K562 (cell line): ENCODE data around the gene GOLPH3L. TPM values are rescaled to one million over a fixed set of nuclear protein-coding genes. Genes with fewer than 3 reads are reported as not detected.
"Not testable (repeated sequence)": the region's sequence is repeated elsewhere in the genome, so short reads cannot be mapped to it uniquely, and the experiment has no call there.

Experiments used
- ATAC-seq: fragments of 200-7000 bp; cut with Tn5 transposase; 3 replicates; pipeline ENCODE4 v1.9.1; 2020; ENCODE audit warnings: moderate library complexity
- BruUV-seq: library from RNA; stranded (reverse); fragments of 400-500 nt; replicated peaks from 2 replicates; lab custom pipeline; 2021; lab: Mats Ljungman, UMichigan
- CTCF ChIA-PET: fragments of 300-600 bp; formaldehyde crosslinking; extraction: SDS; loops from one replicate; lab custom pipeline; 2021; ENCODE audit warnings: low intra/inter-chr PET ratio; lab: Yijun Ruan, JAX
- POLR2A ChIA-PET: fragments of 300-600, 350-650 bp; sonication (Branson Sonifier 250); formaldehyde crosslinking; extraction: SDS; loops from one replicate; lab custom pipeline; 2021; ENCODE audit warnings: antibody characterized with exemption, inconsistent platforms; lab: Yijun Ruan, JAX
- DNase-seq, 4 experiments: peaks; one replicate each; pipeline versions ENCODE4 v3.0.0 to v3.0.0-alpha.2; 2011 to 2018; ENCODE audit warnings: low spot score in 3 of 4, mixed read lengths in 3 of 4; ENCODE audit errors: extremely low read depth in 1 of 4
- FAIRE-seq: peaks from 2 replicates; lab custom pipeline; 2011; peaks lifted over from hg19 to GRCh38; lab: Jason Lieb, UNC
- H2AFZ ChIP-seq: 2 replicates; pipeline ENCODE4 v1.6.0; 2011; ENCODE audit warnings: low read depth, low read length, control low read depth, inconsistent platforms
- H3K27ac ChIP-seq: fragments of 200-600 bp; 3 replicates; pipeline ENCODE4 v1.8.0; 2011; ENCODE audit warnings: low read depth, mild to moderate bottlenecking, control low read depth, inconsistent platforms, low read length, moderate library complexity, mixed read lengths; ENCODE audit errors: extremely low read depth
- H3K27me3 ChIP-seq, 2 experiments: fragments of 300-600 bp in 1 of 2; 2 replicates in 1 of 2; 3 replicates in 1 of 2; pipeline versions ENCODE4 v1.6.0 to v1.8.0; 2011; ENCODE audit warnings: inconsistent platforms in 2 of 2, low read length in 2 of 2, mild to moderate bottlenecking in 1 of 2, mixed read lengths in 1 of 2, moderate library complexity in 1 of 2; ENCODE audit not compliant: control insufficient read depth in 2 of 2, insufficient read depth in 2 of 2
- H3K36me3 ChIP-seq: fragments of 300-600 bp; 3 replicates; pipeline ENCODE4 v1.8.0; 2011; ENCODE audit warnings: mild to moderate bottlenecking, low read length, inconsistent platforms; ENCODE audit not compliant: control insufficient read depth, insufficient read depth
- H3K4me1 ChIP-seq, 2 experiments: fragments of 200-600 bp in 1 of 2; replicated peaks in 1 of 2; 2 replicates in 1 of 2; 3 replicates in 1 of 2; pipeline versions ENCODE4 v1.5.1 to v1.8.0; 2011; ENCODE audit warnings: inconsistent platforms in 2 of 2, low read length in 2 of 2, mild to moderate bottlenecking in 1 of 2, mixed read lengths in 1 of 2, moderate library complexity in 1 of 2; ENCODE audit not compliant: control insufficient read depth in 2 of 2, insufficient read depth in 2 of 2
- H3K4me2 ChIP-seq: 2 replicates; pipeline ENCODE4 v1.6.1; 2011; ENCODE audit warnings: low read length, control low read depth, inconsistent platforms, mixed read lengths; ENCODE audit not compliant: insufficient read depth
- H3K4me3 ChIP-seq: fragments of 200-600 bp; sonication (generic), shearing (Covaris generic); 2 replicates; pipeline ENCODE4 v1.5.1; 2016; ENCODE audit warnings: control low read depth, inconsistent platforms
- H3K79me2 ChIP-seq: fragments of 200-600 bp; 3 replicates; pipeline ENCODE4 v1.8.0; 2011; ENCODE audit warnings: low read length, inconsistent platforms; ENCODE audit not compliant: control insufficient read depth, insufficient read depth
- H3K9ac ChIP-seq, 2 experiments: 2 replicates each; pipeline versions ENCODE4 v1.6.0 to v1.6.1; 2011; ENCODE audit warnings: low read depth in 2 of 2, low read length in 2 of 2, control low read depth in 1 of 2, inconsistent platforms in 1 of 2, mild to moderate bottlenecking in 1 of 2, mixed read lengths in 1 of 2; ENCODE audit not compliant: insufficient read depth in 1 of 2
- H3K9me1 ChIP-seq: one replicate; pipeline ENCODE4 v1.6.0; 2011; ENCODE audit warnings: inconsistent platforms, mild to moderate bottlenecking, low read length, moderate library complexity; ENCODE audit not compliant: control insufficient read depth, insufficient read depth
- H3K9me3 ChIP-seq: replicated peaks from 2 replicates; pipeline ENCODE4 v1.5.1; 2011; ENCODE audit warnings: low read depth, low read length, inconsistent platforms; ENCODE audit not compliant: control insufficient read depth, insufficient read depth
- H4K20me1 ChIP-seq: replicated peaks from 2 replicates; pipeline ENCODE4 v1.6.1; 2011; ENCODE audit warnings: low read length, inconsistent platforms, mixed read lengths; ENCODE audit not compliant: control insufficient read depth, insufficient read depth
- CEBPG ChIP-seq, 3 experiments: fragments of 200-800 bp in 1 of 3; sonication (Bioruptor generic) in 1 of 3; sonication (generic) in 1 of 3; formaldehyde crosslinking in 1 of 3; IDR thresholded peaks in 2 of 3; conservative IDR thresholded peaks in 1 of 3; 2 replicates each; pipeline versions ENCODE4 v1.6.1 to v1.8.0; 2016 to 2022; ENCODE audit warnings: missing compliant biosample characterization in 2 of 3, missing genetic modification characterization in 2 of 3, mild to moderate bottlenecking in 1 of 3, missing genetic modification reagents in 1 of 3
- ELF1 ChIP-seq: fragments of 200-800 bp; sonication (Bioruptor generic); IDR thresholded peaks from 2 replicates; pipeline ENCODE4 v1.6.1; 2016; ENCODE audit warnings: missing genetic modification characterization, missing compliant biosample characterization
- POLR2A ChIP-seq: fragments of 450-650 bp; conservative IDR thresholded peaks from 2 replicates; pipeline ENCODE4 v1.6.1; 2016
- POLR2AphosphoS5 ChIP-seq: IDR thresholded peaks from 2 replicates; pipeline ENCODE4 v1.6.1; 2011; ENCODE audit warnings: mild to moderate bottlenecking, low read depth, low read length, moderate library complexity; ENCODE audit not compliant: control insufficient read depth, insufficient read depth
- THRAP3 ChIP-seq: fragments of 450-650 bp; IDR thresholded peaks from 2 replicates; pipeline ENCODE4 v1.6.1; 2016; ENCODE audit warnings: mild to moderate bottlenecking, inconsistent platforms, borderline replicate concordance
- ZBTB17 ChIP-seq: fragments of 450-650 bp; formaldehyde crosslinking; IDR thresholded peaks from 2 replicates; pipeline ENCODE4 v1.4.0; 2020; ENCODE audit warnings: mild to moderate bottlenecking
- ZNF282 ChIP-seq: sonication (generic); formaldehyde crosslinking; IDR thresholded peaks from 2 replicates; pipeline ENCODE4 v1.8.1; 2023; ENCODE audit warnings: missing genetic modification reagents
- WGBS: fragments of 100-300 bp; shearing (Covaris generic); methylation state at CpG from one replicate; pipeline ENCODE4 v1.1.6; 2016; ENCODE audit warnings: low coverage, mixed read lengths; ENCODE audit not compliant: insufficient coverage; ENCODE audit errors: missing lambda C conversion rate; 5-methylcytosine and 5-hydroxymethylcytosine counted together
- in situ Hi-C: fragments of 300-500 bp; cut with MboI; formaldehyde crosslinking; loops from 4 replicates; pipeline ENCODE4 v1.15.0; 2018; ENCODE audit warnings: inconsistent platforms, mixed read lengths
- intact Hi-C: fragments of 100-400 bp; cut with micrococcal nuclease; formaldehyde crosslinking; loops from 2 replicates; pipeline ENCODE4 v1.14.2; 2022
- polyA plus RNA-seq, 8 experiments: library from polyadenylated mRNA; depleted of rRNA in 4 of 8; stranded (reverse) in 5 of 8; unstranded in 3 of 8; fragments of >200 nt; fragmentation: Nextera tagmentation in 2 of 8; fragmentation: Illumina TruSeq in 1 of 8; extraction: Ambion mirVana in 2 of 8; extraction: Trizol in 1 of 8; gene quantifications; 2 replicates each; pipeline versions ENCODE4 v1.2.1 to v1.2.3, GENCODE V29; 2011 to 2014; ENCODE audit warnings: inconsistent platforms in 1 of 8, missing spikeins in 1 of 8
- total RNA-seq, 7 experiments: library from RNA; depleted of rRNA in 6 of 7; stranded (reverse); fragments of >200 nt in 6 of 7; fragmentation: Illumina TruSeq in 2 of 7; extraction: Trizol in 2 of 7; gene quantifications; 2 replicates each; pipeline versions ENCODE4 v1.2.1 to v1.2.3, GENCODE V29; 2011 to 2021; ENCODE audit warnings: low replicate concordance in 1 of 7

The GOLPH3L gene
- total and polyA plus RNA-seq, 9 of the 15 experiments (the other 6 are each of a cell fraction or from before 2014, with no cell fraction given), result 8.1 to 42.1 (median 21.6) TPM

DNA sequence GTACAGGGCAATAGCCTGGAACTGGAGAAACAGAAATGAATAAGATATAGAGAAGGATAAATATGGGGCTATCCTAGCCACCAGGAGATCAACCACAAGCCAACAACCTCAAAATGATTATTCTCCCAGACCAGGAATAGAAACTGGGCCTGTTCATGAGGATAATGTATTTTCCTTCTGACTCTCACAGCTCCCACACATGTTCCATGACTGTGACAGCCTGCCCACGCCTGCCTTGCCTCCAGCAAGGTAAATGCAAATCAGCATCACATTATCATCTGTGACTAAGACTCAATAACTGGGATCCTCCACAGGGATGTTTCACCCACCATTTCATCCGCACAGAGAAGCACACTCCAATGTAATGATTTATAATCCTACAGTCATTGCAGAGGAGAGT is 70.8 kb downstream of the GOLPH3L start:
- DNase-seq (no peak), FAIRE-seq (no peak), ATAC-seq (no peak)
- no peak overlapping the region for H2AFZ ChIP-seq
- H3K27me3 ChIP-seq, result no peaks in the 10 kb centered on the region
- H3K4me1 ChIP-seq, result peaks cover 25 to 33% of the 10 kb centered on the region in 2 experiments
- no peak overlapping the region for H3K4me2 ChIP-seq
- H3K9me3 ChIP-seq, result no peaks in the 10 kb centered on the region
- no peak overlapping the region for H3K4me3 ChIP-seq
- peaks cover 63% of the 10 kb centered on the region for H3K36me3 ChIP-seq
- intact Hi-C loops, result loop anchor here (10.0 kb wide), 2 partner anchors 141 to 299 kb away; partner anchors contain the start of genes SETDB1 and TARS2
- H3K9me1 ChIP-seq, result no peaks in the 10 kb centered on the region
- 88% methylated on average over 2 of the region's 2 CpGs for WGBS
- no peak overlapping the region for H3K27ac ChIP-seq
- ChIA-PET CTCF (no interaction called here), POLR2A (no interaction called here)
- H3K9ac ChIP-seq, result no peak overlapping the region
- in situ Hi-C loops, result no loop called here
- no peaks in the 10 kb centered on the region for H4K20me1 ChIP-seq
- no peak for TF ChIP-seq CEBPG (CRISPR knock-in tag; IDR thresholded peaks at IDR 0.05)
- no peak for TF ChIP-seq CEBPG (tag; conservative IDR thresholded peaks at IDR 0.05 in 1 of 2, IDR thresholded peaks at IDR 0.05 in 1 of 2)
- peak; percentile 23; the same call in 1 of the 2 replicates for TF ChIP-seq POLR2AphosphoS5
- TF ChIP-seq ZBTB17 (CRISPR knock-in tag), result no peak
- TF ChIP-seq THRAP3, result no peak
- no peak for TF ChIP-seq ZNF282 (CRISPR knock-in tag)
- peak; percentile 21; the same call in 1 of the 2 replicates for TF ChIP-seq POLR2A
- TF ChIP-seq ELF1 (tag), result no peak
- H3K79me2 ChIP-seq, result peaks cover 62% of the 10 kb centered on the region
- BruUV-seq, result no TSS peak

DNA sequence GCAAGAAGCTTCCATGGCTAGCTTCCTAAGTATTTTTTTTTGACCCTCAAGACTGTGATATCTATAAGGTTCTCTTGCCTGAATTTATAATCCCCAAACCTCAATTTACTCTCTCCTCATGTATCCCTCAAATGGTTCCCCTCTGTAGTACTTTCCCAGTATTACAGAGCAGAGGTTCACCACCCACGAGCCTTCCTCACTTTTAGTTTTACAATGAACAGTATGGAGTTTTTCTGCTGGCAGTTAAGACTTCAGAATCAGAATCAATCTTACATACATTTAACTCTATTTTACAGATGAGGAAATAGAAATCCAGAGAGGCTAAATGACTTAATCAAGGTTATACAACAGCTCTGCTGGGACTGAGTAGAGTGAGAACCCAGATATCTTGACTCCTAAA is 72.4 kb downstream of the GOLPH3L start:
- H4K20me1 ChIP-seq, DNase-seq, in situ Hi-C loops, H3K27me3 ChIP-seq, H3K4me2 ChIP-seq, H2AFZ ChIP-seq, H3K9ac ChIP-seq, ATAC-seq, H3K9me1 ChIP-seq, CTCF ChIA-PET, H3K4me3 ChIP-seq, H3K27ac ChIP-seq, FAIRE-seq, H3K9me3 ChIP-seq, BruUV-seq: not testable (repeated sequence)
- intact Hi-C loops, result loop anchor here (10.0 kb wide), 2 partner anchors 140 to 300 kb away; partner anchors contain the start of genes SETDB1 and TARS2
- Histone ChIP-seq H3K4me1 (peaks cover 27 to 46% of the 10 kb centered on the region in 2 experiments), H3K36me3 (peaks cover 76% of the 10 kb centered on the region), H3K79me2 (peaks cover 51% of the 10 kb centered on the region)
- WGBS, result 82% methylated on average over 1 of the region's 1 CpG
- POLR2A ChIA-PET, result interaction anchor here (0.6 to 1.4 kb wide), 5 partner anchors 45 to 358 kb away, joined by 3 to 7 read pairs (median 3); partner anchors contain the start of genes ANXA9, GOLPH3L and MCL1
